Amniotic epithelial cell (primary cell): ENCODE data around the gene SCYGR8.

ENCODE experiments used
- DNase-seq: peaks from one replicate; pipeline ENCODE4 v3.0.0-alpha.2; 2010; ENCODE audit warnings: low read depth

The SCYGR8 gene

DNA sequence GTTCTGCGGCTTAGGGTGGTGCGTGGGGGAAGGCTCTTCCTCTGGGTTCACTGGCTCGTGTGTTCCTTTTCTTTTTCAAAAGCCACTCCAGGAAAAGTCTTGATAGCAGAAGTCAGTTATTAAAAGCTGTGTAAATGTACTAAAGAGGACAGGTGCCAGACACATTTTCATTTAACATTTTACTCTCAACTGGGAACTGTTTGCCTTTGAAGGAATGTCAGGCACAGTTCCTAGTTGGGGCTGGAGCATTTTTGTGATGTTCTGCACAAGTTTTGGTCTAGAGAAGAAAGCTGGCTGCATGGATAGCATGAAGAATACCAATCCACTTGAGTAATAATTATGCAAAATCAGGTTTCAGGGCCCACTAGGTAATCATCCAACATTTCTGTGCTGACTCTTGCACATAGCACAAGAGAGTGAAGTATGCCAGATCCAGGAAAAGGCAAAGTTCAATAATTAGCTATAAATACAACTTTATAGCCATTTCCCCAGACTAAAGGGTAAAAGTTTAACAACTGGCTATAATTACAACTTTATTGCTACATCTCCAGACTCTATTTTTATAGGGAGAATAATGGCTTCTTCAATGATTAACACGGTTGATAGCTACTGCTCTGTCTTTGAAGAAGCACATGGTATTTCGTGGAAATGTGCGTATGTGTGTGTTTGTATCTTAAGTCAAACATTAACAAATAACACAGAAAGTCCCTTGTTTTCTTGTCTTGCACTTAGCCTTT lies 16.2 kb downstream of the SCYGR8 start:
- DNase-seq = no peak

- DNase-seq = no peak
Observed at GRCh38 chr2:227765788-227766372, 20.2 kb downstream of the SCYGR8 start.

DNA sequence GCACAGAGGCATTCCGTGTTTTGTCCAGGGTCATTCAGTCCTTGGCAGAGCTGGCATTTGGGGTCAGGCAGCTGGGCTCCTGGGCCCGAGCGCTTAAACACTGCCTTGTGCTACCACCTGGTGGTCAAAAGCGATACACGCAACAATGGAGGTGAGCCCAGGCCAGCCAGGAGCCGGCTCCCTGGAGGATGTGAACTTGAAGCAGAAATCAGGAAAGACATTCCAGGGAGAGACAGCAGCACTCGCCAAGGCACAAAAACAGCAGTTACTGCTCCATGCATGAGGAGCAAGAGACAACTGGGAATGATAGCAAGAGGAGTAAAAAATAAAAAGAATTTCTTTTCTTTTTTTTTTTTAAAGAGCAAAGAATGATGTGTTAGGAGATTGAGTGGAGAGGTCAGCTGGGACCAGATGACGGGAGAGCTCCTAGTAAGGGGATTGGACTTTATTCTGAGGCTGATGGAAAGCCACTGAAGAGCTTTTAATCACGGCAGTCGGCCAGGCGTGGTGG lies 20.7 kb downstream of the SCYGR8 start:
- DNase-seq = peak; percentile 62

DNA sequence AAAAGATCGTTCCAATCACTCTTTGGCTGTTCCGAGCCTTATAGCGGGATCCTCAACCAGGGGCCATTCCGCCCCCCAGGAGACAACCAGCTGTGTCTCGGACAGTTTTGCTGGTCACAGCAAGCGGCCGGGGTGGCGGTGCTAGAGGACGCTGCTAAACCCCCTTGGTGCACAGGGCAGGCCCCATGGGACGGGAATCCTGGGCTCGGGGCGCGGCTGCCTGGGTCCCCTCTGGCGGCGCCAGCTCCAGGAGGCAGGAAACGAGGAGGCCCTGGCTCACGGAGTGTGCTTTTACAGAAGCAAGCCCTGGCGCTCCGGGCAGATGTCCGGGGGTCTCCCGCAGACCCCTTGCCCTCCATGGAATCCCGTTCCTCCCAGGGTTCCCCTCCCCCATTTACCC lies 22.1 kb downstream of the SCYGR8 start:
- no peak for DNase-seq

- peak; percentile 19 for DNase-seq
Observed at GRCh38 chr2:227772197-227772661, 26.5 kb downstream of the SCYGR8 start.

GRCh38 chr2:227772932-227773331 lies 27.2 kb downstream of the SCYGR8 start:
- DNase-seq = no peak

GRCh38 chr2:227774011-227774624 lies 28.4 kb downstream of the SCYGR8 start:
- DNase-seq = no peak

DNA sequence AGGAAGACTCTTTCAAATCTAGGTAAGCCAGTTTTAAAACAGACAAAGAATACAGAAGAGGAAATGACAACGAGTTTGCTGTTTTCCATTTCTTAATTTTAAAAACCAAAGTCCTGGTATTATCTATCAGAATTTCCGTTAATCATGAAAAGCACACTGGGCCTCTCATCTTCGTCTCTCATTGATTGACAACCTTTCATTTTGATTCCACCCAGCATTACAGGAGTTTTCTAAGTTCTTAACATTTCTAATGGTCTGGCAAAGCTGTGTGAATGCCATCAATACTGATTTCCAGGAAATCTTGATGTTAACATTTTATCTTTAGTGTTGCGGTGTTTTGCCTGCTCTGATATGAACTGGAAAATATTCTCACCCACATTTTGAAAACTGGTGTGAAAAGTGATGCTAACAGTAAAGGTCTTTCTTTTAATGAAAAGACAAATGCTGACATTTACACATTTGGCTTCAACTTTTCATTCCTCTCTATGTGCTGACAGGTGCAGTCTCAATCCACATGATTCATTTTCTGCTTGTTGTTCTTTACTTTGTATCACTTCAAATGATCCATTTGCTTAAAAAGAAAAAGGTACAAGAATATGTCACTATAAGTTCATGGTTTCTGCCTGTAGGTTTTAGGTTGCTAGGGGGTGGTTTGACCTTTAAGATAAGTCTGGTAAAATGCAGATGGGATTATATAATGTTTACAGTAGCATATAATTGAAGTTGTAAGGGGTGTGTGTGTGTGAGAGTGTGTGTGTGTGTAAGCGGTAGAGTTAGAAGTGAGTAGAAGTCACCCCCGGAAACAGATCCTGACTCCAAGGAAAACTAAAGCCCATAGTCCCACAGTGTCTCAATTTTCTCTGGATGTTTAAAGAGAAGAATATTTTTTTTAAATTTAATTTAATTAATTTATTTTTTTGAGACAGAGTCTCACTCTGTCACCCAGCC lies 29.5 kb downstream of the SCYGR8 start:
- no peak for DNase-seq

- DNase-seq = no peak
Observed at GRCh38 chr2:227780981-227781615, 35.4 kb downstream of the SCYGR8 start.

DNA sequence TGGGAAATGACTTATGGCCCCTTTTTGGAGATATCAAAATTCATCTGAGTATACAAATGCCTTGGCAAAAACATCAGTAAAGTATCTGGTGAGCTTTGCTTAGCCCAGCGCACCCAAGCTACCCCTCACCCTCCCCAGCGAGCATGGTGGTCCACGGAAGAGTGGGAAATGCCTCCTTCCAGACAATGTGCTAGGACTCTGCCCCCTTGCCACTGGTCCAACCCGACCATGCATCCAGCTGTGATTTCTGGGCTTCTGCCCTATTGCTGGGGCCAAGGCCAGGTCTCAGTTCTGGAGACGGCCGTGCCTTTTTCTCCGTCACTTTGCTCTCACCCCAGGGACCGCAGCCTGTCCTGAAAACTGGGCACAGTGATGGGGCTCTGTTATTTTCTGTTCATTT lies 36.1 kb downstream of the SCYGR8 start:
- DNase-seq = no peak

- DNase-seq = no peak
Observed at GRCh38 chr2:227782804-227783203, 37.1 kb downstream of the SCYGR8 start.

DNA sequence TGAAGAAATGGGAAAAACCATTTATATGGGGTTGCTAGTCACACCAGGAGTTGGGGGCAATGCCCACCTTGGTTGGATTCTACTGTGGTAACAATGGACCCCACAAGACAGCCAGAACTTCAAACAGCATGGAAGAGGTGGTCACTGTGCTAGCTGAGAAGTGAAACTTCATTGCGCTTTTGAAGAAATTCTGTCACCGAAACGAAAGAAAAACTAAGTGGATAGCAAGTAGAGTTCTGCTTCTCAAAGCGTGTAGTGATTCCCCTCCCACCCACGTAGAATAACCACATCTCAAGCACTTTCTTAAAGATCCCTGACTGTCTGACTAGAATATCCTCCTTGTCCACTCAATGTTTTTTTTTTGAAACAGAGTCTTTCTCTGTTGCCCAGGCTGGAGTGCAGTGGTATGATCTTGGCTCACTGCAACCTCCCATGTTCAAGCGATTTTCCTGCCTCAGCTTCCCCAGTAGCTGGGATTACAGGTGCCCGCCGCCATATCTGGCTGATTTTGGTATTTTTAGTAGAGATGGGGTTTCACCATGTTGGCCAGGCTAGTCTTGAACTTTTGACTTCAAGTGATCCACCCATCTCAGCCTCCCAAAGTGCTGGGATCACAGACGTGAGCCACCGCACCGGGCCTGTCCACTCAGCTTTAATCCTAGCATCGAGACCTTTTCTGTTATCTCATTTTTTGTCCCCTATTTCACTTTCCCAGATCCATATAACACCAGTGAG lies 37.9 kb downstream of the SCYGR8 start:
- DNase-seq = no peak

GRCh38 chr2:227785293-227785692 lies 39.6 kb downstream of the SCYGR8 start:
- no peak for DNase-seq

DNA sequence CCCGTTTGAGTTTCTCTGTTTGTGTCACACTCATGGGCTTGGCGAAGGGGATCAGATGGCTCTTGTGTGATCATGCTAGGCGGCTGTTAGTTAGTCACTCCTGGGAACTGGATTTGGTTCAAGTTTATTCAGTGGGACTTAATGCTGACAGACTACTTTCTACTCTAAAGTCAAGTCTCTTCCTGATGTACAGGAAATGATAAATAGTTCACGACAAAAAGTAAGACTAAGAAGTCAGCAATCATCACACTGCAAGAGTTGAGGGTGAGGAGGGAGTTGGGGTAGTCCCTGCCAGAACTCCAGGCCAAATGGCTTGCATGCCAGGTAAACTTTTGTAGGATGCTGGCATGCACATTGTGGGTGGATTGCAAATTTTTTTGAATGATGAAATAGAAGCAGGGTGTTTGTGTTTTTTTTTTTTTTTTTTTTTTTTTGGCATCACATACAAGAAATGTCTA lies 42.9 kb downstream of the SCYGR8 start:
- DNase-seq = no peak

- DNase-seq = peak; percentile 38
Observed at GRCh38 chr2:227789803-227790202, 44.1 kb downstream of the SCYGR8 start.

- no peak for DNase-seq
Observed at GRCh38 chr2:227793148-227793712, 47.5 kb downstream of the SCYGR8 start.
